GM12892 (cell line): Measurements from ENCODE around the gene FHOD1.
A peak's percentile ranks its signal among the peaks of the same experiment; 100 is the strongest.

Experiments
- DNase-seq: peaks from one replicate; pipeline ENCODE4 v3.0.0; 2011; ENCODE audit not compliant: insufficient read length
- FAIRE-seq: peaks from 2 replicates; lab custom pipeline; 2011; peaks lifted over from hg19 to GRCh38; lab: Jason Lieb, UNC
- POLR2A ChIP-seq: IDR thresholded peaks from 2 replicates; pipeline ENCODE4 v1.6.1; 2011; ENCODE audit warnings: low read depth, low read length, control low read depth
- POLR2AphosphoS5 ChIP-seq: IDR thresholded peaks from 2 replicates; pipeline ENCODE4 v1.6.1; 2011; ENCODE audit warnings: low read depth, low read length, control low read depth
- TAF1 ChIP-seq: IDR thresholded peaks from 2 replicates; pipeline ENCODE4 v1.6.1; 2011; ENCODE audit warnings: low read depth, mild to moderate bottlenecking, control low read depth, low read length, borderline replicate concordance

Gene FHOD1

GRCh38 chr16:67271446-67271845 lies 24.2 kb upstream of the FHOD1 start:
- no peak for TF ChIP-seq POLR2AphosphoS5
- TF ChIP-seq POLR2A = no peak
- TF ChIP-seq TAF1 = no peak
- DNase-seq = no peak
- FAIRE-seq = no peak

GRCh38 chr16:67270931-67271338 lies 23.7 kb upstream of the FHOD1 start:
- DNase-seq = no peak
- TF ChIP-seq POLR2A = no peak
- no peak for TF ChIP-seq TAF1
- TF ChIP-seq POLR2AphosphoS5 = no peak
- FAIRE-seq = no peak

- FAIRE-seq (no peak), DNase-seq (no peak)
- TF ChIP-seq POLR2AphosphoS5 (no peak), TAF1 (no peak), POLR2A (no peak)
Measured at GRCh38 chr16:67269766-67270165, 22.5 kb upstream of the FHOD1 start.

GRCh38 chr16:67268136-67268579 lies 20.9 kb upstream of the FHOD1 start:
- DNase-seq (no peak), FAIRE-seq (no peak)
- no peak for TF ChIP-seq TAF1

GRCh38 chr16:67265834-67266233 lies 18.6 kb upstream of the FHOD1 start:
- no peak for TF ChIP-seq POLR2AphosphoS5
- no peak for TF ChIP-seq POLR2A
- no peak for TF ChIP-seq TAF1
- no peak for FAIRE-seq
- no peak for DNase-seq

- no peak for FAIRE-seq
- no peak for DNase-seq
- TF ChIP-seq TAF1 = no peak
- no peak for TF ChIP-seq POLR2A
- TF ChIP-seq POLR2AphosphoS5 = no peak
Measured at GRCh38 chr16:67264866-67265265, 17.6 kb upstream of the FHOD1 start.

GRCh38 chr16:67264277-67264676 lies 17.0 kb upstream of the FHOD1 start:
- no peak for FAIRE-seq

GRCh38 chr16:67263201-67263600 lies 15.9 kb upstream of the FHOD1 start:
- no peak for TF ChIP-seq POLR2A
- TF ChIP-seq TAF1 = no peak
- no peak for TF ChIP-seq POLR2AphosphoS5
- FAIRE-seq (no peak), DNase-seq (no peak)

More at GRCh38 chr16:67264277-67264676, 17.0 kb upstream of the FHOD1 start:
- DNase-seq = no peak
- TF ChIP-seq TAF1 = no peak
- TF ChIP-seq POLR2AphosphoS5 = no peak
- no peak for TF ChIP-seq POLR2A

GRCh38 chr16:67260426-67261063 lies 13.3 kb upstream of the FHOD1 start:
- DNase-seq = no peak
- no peak for TF ChIP-seq POLR2AphosphoS5
- TF ChIP-seq POLR2A = no peak
- no peak for TF ChIP-seq TAF1
- FAIRE-seq = peak; percentile 76

- no peak for FAIRE-seq
- DNase-seq = no peak
- TF ChIP-seq POLR2A (no peak), TAF1 (no peak), POLR2AphosphoS5 (no peak)
Measured at GRCh38 chr16:67259705-67260104, 12.4 kb upstream of the FHOD1 start.

- DNase-seq = no peak
- TF ChIP-seq POLR2A (no peak), TAF1 (no peak), POLR2AphosphoS5 (no peak)
- FAIRE-seq = no peak
Measured at GRCh38 chr16:67258161-67258835, 11.0 kb upstream of the FHOD1 start.

- TF ChIP-seq POLR2A = no peak
- no peak for TF ChIP-seq TAF1
- TF ChIP-seq POLR2AphosphoS5 = no peak
- no peak for FAIRE-seq
- no peak for DNase-seq
Measured at GRCh38 chr16:67257486-67258160, 10.3 kb upstream of the FHOD1 start.
